NCI-H1417 (cell line): ENCODE results near the gene PHACTR3.

Source experiments
- DNase-seq, 3 experiments: peaks; one replicate each; lab custom pipeline; 2025; lab: John Stamatoyannopoulos, UW

PHACTR3 gene

DNA sequence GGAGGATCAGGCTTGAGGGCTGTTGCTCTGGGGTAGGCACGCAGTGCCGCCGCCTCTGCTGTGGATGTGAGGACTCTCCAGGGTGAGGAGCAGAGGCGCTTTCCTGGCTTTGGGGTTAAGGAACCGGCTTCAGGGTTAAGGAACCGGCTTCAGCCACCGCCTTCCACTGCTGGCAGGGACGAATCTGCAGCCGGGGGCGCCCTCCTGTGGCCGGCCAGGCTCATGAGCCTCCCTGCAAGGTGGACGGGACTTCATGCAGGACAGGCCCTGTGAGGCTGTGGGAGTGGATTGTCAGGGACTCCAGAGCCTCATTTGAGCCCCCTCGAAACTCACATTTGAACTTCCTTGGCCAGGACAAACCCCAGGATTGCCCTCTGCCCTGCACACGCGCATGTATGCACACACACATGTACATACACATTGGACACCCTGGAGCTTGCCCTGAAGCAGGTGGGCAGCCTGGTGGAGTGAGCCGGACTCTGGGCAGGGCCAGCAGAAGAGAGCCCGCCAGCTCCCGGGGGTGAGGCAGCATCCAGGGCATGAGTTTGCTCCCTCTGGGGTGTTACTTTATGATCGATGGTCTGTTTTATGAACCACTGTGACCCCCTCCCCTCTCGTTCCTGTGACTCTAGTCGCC lies 146.9 kb downstream of the PHACTR3 start:
- peak; percentile 60 to 79 (median 64) for DNase-seq

DNA sequence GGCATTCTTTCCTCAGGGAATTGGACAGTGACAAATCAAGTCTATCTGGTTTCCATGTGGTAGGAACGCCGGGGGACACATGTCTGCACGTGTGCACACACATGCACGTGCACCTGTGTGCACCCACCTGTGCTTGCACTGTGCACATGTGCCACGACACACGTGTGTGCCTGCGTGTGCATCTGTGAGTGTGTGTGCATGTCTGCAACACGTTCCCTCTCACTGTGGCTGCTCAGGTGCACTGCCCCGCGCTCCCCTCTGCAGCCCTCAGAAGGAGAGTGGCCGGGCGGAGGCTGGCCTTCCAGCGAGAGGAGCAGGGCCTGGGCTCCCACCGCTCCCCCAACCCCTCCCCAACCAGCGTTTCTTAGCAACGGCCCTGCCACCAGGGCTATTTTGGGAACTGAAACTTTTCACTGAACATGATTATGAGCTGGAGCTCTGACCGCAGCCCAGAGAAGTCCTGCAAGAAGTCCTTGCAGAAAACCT lies 147.8 kb downstream of the PHACTR3 start:
- peak in 1 of 3 experiments; percentile 31 for DNase-seq

- no peak for DNase-seq
These were observed 148.5 kb downstream of the PHACTR3 start for GRCh38 chr20:59752704-59753460.

DNA sequence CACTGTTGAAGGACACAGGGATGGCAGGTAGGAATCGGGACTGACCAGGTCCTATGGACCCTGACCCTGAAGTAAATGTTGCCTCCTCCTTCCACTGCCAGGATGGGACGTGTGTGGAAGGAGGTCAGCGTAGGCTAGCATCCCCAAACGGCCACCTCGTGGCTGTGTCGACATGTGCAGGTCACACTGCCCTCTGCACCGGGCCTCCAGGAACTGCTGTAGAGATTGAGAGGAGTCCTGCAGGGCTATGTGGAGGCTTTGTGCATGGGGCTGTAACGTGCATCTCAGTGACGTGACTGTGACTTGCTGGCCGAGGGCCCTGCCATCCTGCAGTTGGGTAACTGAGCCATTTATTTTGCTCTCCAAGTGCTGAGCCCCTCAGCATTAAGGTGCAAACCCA lies 149.5 kb downstream of the PHACTR3 start:
- no peak for DNase-seq

DNA sequence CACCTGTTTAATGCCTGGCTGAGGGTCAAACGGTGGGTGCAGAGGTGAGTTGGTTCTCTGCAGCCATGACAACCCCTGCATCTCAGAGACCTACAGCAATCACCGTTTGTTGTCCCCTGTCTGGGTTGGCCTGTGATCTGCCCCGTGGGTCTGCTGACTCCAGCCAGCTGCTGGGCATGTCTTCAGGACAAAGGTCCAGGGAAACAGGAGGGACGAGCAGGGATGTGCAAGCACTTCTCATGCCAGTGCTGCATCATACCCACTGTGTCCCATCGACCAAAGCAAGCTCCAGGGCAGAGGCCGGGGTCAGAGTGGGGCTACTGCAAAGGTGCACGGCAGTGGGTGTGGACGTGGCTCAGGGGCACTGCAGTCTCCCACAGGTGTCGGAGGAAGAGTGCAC lies 150.2 kb downstream of the PHACTR3 start:
- no peak for DNase-seq

GRCh38 chr20:59756241-59756640 lies 151.9 kb downstream of the PHACTR3 start:
- no peak for DNase-seq

- DNase-seq = no peak
These were observed 159.7 kb downstream of the PHACTR3 start for GRCh38 chr20:59764037-59764436.

- no peak for DNase-seq
These were observed 161.3 kb downstream of the PHACTR3 start for GRCh38 chr20:59765599-59766177.

DNA sequence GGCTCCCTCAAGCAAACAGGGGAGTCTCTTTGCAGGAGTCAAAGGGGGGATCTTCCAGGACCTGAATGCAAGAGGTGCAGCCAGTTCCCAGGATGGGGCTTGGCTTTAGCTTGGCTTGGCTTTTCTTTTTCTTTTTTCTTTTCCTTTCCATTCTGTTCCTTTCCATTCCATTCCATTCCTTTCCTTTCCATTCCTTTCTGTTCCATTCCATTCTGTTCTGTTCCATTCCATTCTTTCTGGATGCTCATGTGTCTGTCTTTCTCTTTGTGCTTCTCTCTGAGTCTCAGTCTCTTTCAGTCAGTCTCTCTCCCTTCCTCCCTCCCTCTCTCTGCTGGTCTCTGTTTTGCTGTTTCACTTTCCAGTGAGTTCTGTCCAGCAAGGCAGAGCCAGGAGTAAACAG lies 163.3 kb downstream of the PHACTR3 start:
- no peak for DNase-seq

DNA sequence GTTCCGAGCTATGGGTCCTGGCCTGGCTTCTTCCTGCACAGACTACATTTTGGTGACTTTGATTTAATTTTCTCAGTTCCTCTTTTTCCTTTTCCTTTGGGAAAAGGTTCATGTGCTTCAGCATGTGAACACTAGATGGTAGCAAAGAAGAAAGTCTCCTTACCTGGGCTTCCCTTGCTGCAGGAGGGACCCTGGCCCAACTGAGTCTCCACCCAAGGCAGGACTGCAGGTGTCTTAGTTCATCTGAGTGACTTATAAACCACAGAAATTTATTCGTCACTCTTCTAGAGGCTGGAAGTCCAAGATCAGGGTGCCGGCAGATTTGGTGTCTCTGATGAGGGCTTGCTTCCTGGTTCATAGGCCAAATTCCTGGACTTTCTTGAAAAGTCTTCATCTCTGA lies 165.9 kb downstream of the PHACTR3 start:
- DNase-seq = peak in 2 of 3 experiments; percentile 14 to 38

DNA sequence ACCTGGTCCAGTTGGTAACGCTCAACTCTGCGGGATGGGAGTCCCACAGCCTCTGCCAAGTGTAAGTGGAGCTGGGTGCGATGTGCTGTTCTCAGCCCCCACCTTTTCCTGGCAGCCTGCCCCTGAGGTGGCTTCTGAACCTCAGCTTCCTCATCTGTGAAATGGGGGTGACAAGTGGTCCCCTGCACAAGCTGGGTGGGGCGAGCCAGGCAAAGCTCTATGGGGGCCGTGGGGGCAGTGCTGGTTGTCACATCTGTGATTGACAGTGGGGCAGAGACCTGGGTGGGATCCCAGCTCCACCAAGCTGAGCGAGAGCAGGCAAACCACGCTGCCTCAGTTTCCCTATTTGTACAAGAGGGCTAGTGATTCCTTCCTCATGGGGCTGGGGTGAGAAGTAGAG lies 166.5 kb downstream of the PHACTR3 start:
- DNase-seq = no peak

GRCh38 chr20:59771506-59772372 lies 167.4 kb downstream of the PHACTR3 start:
- DNase-seq = peak in 1 of 3 experiments; percentile 68

- peak in 1 of 3 experiments; percentile 36 for DNase-seq
These were observed 168.0 kb downstream of the PHACTR3 start for GRCh38 chr20:59772373-59772705.

- DNase-seq = no peak
These were observed 168.9 kb downstream of the PHACTR3 start for GRCh38 chr20:59772931-59773913.

DNA sequence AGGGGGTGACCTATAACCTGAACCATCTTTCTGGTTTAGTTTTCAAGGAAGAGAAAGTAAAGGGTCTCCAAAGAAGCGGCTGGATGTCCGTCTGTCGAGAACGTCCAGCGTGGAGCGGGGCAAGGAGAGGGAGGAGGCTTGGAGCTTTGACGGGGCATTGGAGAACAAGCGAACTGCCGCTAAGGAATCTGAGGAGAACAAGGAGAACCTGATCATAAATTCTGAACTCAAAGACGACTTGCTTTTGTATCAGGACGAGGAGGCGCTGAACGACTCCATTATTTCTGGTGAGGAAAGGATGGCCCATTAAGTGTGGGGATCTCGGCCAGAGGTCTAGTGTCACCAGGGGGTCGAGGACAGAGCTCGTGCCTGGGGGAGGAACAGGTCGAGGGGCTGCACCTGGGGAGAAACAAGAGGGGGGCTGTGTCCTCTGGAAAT lies 169.9 kb downstream of the PHACTR3 start:
- no peak for DNase-seq

DNA sequence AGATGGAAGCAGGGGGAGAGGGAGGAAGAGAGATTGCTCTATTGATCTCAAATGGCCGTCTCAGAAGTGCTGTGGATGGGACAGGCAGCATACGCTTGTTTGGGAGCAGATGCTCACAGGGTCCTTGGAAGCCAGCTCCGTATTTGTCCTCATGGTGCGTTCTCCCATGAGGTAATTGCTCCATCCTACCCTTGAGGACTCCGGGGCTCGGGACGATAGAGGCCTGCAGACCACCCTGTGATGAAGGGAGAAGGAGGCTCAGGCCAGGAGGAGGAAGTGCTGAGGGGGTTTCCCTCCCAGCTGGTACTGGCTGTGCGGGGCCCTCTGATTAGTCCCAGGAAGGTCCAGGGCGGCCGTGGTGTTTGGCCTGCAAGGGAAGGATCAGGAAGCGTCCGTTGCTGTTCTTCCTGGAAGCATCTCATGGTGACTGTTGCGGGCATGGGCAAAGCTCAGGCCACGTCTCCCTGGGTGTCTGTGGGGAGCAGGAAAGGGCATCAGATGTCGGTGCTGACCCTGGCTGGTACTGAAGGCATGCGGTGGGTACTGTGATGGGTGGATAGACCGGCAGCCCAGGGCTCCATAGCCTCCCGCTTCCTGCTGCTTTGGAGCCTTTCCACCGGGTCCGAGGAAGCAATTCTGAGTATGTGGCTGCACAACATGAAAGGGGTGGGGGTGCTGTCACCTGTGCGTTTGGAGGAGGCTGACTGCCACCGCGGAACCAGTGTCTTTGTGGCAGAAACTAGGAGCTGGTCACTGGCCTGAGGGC lies 170.8 kb downstream of the PHACTR3 start:
- DNase-seq = no peak

DNA sequence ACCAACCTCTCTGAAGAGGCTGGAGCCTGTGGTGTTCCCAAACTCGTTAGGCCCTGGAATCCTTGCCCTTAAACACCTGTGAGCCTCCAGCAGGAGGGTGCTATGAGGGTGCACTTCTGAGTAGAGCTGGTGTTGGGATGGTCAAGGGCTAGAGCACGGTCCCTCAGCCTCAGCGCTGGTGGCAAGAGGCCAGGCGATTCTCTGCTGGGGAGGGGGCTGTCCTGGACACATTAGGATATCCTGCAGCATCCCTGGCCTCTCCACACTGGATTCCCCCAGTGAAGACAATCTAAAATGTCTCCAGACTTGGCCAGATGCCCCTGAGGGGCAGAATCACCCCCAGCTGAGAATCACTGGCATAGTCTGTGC lies 171.3 kb downstream of the PHACTR3 start:
- no peak for DNase-seq

DNA sequence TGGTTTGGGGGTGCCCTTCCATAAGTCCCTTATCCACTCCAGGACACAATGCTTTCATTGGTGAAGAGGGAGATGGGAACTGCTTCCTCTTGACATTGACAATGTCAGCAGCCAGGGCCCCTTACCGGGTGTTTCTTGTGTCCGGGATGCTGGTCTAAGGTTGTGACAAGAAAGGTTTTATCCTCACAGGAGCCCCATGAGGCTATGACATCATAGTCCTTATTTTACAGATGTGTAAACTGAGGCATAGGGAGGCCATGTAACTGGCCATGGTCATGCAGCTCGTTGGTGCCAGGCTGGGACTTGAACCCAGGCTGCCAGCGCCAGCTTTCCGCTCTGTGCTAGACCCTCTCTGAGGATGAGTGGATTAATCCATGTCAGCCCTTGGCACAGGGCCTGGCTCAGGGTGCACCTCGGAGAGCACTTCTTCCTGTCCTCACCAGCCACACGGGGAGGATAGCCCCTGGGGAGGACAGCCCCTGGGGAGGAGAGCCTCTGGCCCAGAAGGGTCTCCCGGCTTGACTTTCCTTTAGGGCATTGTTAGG lies 171.8 kb downstream of the PHACTR3 start:
- no peak for DNase-seq

- no peak for DNase-seq
These were observed 172.4 kb downstream of the PHACTR3 start for GRCh38 chr20:59776626-59777330.
